AG10803 (cell line): ENCODE results near the gene FTSJ3.
A peak's percentile ranks its signal among the peaks of the same experiment; 100 is the strongest.
"Not testable (repeated sequence)": the region's sequence is repeated elsewhere in the genome, so short reads cannot be mapped to it uniquely, and the experiment has no call there.

ENCODE experiments used
- DNase-seq: peaks from one replicate; pipeline ENCODE4 v3.0.0; 2010; ENCODE audit warnings: low read depth
- H3K4me3 ChIP-seq: 2 replicates; pipeline ENCODE4 v1.5.1; 2011; ENCODE audit warnings: mild to moderate bottlenecking, low read length, control low read depth
- CTCF ChIP-seq: conservative IDR thresholded peaks from 2 replicates; pipeline ENCODE4 v1.5.1; 2011; ENCODE audit warnings: mild to moderate bottlenecking, low read length, control low read depth, inconsistent platforms

FTSJ3 gene

DNA sequence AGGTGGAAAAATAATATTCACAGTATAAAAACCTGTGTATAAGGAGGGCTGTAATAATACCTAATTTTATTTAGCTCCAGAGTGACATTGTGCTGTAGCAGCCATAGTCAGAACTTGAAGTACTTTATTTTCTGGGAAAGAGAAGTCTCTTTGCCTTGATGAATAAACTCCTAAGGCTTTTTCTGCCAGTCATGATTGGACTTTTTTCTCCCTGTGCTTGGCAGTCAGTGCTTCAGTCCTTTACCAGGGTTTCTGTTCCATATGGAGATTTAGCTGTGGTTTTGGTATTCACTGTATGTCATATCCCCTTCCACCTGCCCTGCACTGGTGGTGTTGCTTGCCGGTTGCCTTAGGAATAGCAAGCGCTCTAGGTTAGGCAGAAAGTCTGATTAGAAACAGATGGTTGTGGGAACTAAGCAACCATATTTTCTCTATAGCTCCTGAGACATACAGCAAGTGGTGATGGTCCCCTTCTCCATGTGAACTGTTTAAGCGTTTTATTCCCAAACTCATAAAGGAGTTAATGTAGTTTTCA is 28.8 kb downstream of the FTSJ3 start:
- no peak overlapping the region for H3K4me3 ChIP-seq
- peak; percentile 29 for DNase-seq
- TF ChIP-seq CTCF: no peak

GRCh38 chr17:63796375-63796774 is 31.1 kb downstream of the FTSJ3 start:
- not testable (repeated sequence) for DNase-seq, H3K4me3 ChIP-seq

- no peak for DNase-seq
- TF ChIP-seq CTCF: no peak
- H3K4me3 ChIP-seq: no peak overlapping the region
These were observed 35.3 kb downstream of the FTSJ3 start for GRCh38 chr17:63792055-63792729.

GRCh38 chr17:63790057-63790456 is 37.4 kb downstream of the FTSJ3 start:
- DNase-seq: no peak
- TF ChIP-seq CTCF: no peak
- no peak overlapping the region for H3K4me3 ChIP-seq

DNA sequence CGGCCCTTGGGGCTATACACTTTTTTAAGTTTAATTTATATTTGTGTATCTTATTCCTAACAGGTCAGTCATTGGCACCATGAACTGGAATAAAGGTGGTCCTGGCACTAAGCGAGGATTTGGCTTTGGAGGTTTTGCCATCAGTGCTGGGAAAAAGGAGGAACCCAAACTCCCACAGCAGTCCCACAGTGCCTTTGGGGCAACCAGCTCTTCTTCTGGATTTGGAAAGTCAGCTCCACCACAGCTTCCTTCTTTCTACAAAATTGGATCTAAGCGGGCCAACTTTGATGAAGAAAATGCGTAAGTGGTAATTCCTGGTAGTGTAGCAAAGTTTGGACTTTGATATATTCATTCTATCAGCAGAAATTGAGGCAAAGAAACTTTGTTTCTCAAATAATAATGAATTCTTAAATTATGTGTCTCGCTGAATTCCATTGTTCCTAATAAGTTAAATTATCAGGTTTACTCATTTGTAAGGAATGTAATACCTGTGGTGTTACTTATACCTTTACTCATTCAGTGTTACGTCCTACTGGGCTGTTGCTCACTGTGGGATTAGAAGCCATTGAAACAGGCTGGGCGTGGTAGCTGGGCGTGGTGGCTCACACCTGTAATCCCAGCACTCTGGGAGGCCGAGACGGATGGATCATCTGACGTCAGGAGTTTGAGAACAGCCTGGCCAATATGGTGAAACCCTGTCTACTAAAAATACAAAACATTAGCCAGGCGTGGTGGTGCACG is 40.3 kb downstream of the FTSJ3 start:
- no peak overlapping the region for H3K4me3 ChIP-seq
- DNase-seq: no peak
- TF ChIP-seq CTCF: no peak

DNA sequence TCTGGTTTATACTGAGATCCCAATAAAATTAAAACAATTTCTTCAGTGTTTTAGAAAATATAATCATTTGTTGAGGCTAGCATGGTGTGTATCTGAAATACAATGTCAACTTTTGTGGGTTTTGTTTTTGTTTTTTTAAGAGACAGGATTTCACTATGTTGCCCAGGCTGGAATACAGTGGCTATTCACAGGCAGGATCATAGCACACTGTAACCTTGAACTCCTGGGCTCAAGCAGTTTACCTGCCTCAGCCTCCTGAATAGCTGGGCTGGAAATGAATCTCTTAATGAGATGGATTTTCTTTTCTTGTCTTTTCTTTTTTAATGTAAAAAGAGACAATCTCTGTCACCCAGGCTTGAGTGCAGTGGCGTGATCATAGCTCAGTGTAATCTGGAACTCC is 41.3 kb downstream of the FTSJ3 start:
- H3K4me3 ChIP-seq: no peak overlapping the region
- TF ChIP-seq CTCF: no peak
- no peak for DNase-seq

- no peak overlapping the region for H3K4me3 ChIP-seq
- TF ChIP-seq CTCF: no peak
- peak; percentile 54 for DNase-seq
These were observed 41.9 kb downstream of the FTSJ3 start for GRCh38 chr17:63785556-63785955.
